Measurements from ENCODE around the gene DDX21.
"Not testable (repeated sequence)": the region's sequence is repeated elsewhere in the genome, so short reads cannot be mapped to it uniquely, and the experiment has no call there.

Gene DDX21

GRCh38 chr10:68955355-68955831 is 577 bp upstream of the DDX21 start:
- Histone ChIP-seq H3K36me3 (ENCODE audit: insufficient read depth, low read depth, low read length) (peaks cover 21% of the 10 kb centered on the region), H3K4me3 (ENCODE audit: low read length) (peak overlapping the region; percentile 81), H3K9ac (ENCODE audit: low read depth, low read length) (peak overlapping the region; percentile 94), H3K4me1 (ENCODE audit: insufficient read depth, low read length) (peaks cover 2% of the 10 kb centered on the region), H3K9me3 (ENCODE audit: insufficient read depth, low read depth, low read length) (no peaks in the 10 kb centered on the region), H3K27me3 (ENCODE audit: insufficient read depth, low read length) (no peaks in the 10 kb centered on the region), H3K27ac (ENCODE audit: low read length) (peak overlapping the region; percentile 52)

- peak overlapping the region; percentile 81 for H3K4me3 ChIP-seq (ENCODE audit: low read length)
Measured at GRCh38 chr10:68957284-68957615, 1.3 kb downstream of the DDX21 start.

GRCh38 chr10:68957654-68958053 is 1.7 kb downstream of the DDX21 start:
- Histone ChIP-seq H3K4me3 (ENCODE audit: low read length) (peak overlapping the region; percentile 81), H3K36me3 (ENCODE audit: insufficient read depth, low read depth, low read length) (peaks cover 39% of the 10 kb centered on the region), H3K27ac (ENCODE audit: low read length) (no peak overlapping the region)

More at GRCh38 chr10:68957284-68957615, 1.3 kb downstream of the DDX21 start:
- peaks cover 2% of the 10 kb centered on the region for H3K4me1 ChIP-seq (ENCODE audit: insufficient read depth, low read length)
- peak overlapping the region; percentile 52 for H3K27ac ChIP-seq (ENCODE audit: low read length)
- H3K9ac ChIP-seq (ENCODE audit: low read depth, low read length) = peak overlapping the region; percentile 94
- peaks cover 35% of the 10 kb centered on the region for H3K36me3 ChIP-seq (ENCODE audit: insufficient read depth, low read depth, low read length)
- H3K9me3 ChIP-seq (ENCODE audit: insufficient read depth, low read depth, low read length) = no peaks in the 10 kb centered on the region
- no peaks in the 10 kb centered on the region for H3K27me3 ChIP-seq (ENCODE audit: insufficient read depth, low read length)

GRCh38 chr10:68959695-68960527 is 3.9 kb downstream of the DDX21 start:
- no peak overlapping the region for H3K27ac ChIP-seq (ENCODE audit: low read length)
- H3K9me3 ChIP-seq (ENCODE audit: insufficient read depth, low read depth, low read length) = no peaks in the 10 kb centered on the region
- no peak overlapping the region for H3K4me3 ChIP-seq (ENCODE audit: low read length)
- H3K9ac ChIP-seq (ENCODE audit: low read depth, low read length) = no peak overlapping the region
- peaks cover 62% of the 10 kb centered on the region for H3K36me3 ChIP-seq (ENCODE audit: insufficient read depth, low read depth, low read length)
- peaks cover 2% of the 10 kb centered on the region for H3K4me1 ChIP-seq (ENCODE audit: insufficient read depth, low read length)
- no peaks in the 10 kb centered on the region for H3K27me3 ChIP-seq (ENCODE audit: insufficient read depth, low read length)

More at GRCh38 chr10:68957654-68958053, 1.7 kb downstream of the DDX21 start:
- Histone ChIP-seq H3K27me3 (ENCODE audit: insufficient read depth, low read length) (no peaks in the 10 kb centered on the region), H3K9ac (ENCODE audit: low read depth, low read length) (peak overlapping the region; percentile 94), H3K4me1 (ENCODE audit: insufficient read depth, low read length) (peaks cover 2% of the 10 kb centered on the region), H3K9me3 (ENCODE audit: insufficient read depth, low read depth, low read length) (no peaks in the 10 kb centered on the region)

GRCh38 chr10:68963151-68963550 is 7.2 kb downstream of the DDX21 start:
- Histone ChIP-seq H3K9me3 (ENCODE audit: insufficient read depth, low read depth, low read length) (no peaks in the 10 kb centered on the region), H3K4me3 (ENCODE audit: low read length) (no peak overlapping the region), H3K4me1 (ENCODE audit: insufficient read depth, low read length) (peaks cover 2% of the 10 kb centered on the region; the same call in 1 of the 2 replicates), H3K36me3 (ENCODE audit: insufficient read depth, low read depth, low read length) (peaks cover 94% of the 10 kb centered on the region), H3K9ac (ENCODE audit: low read depth, low read length) (no peak overlapping the region), H3K27ac (ENCODE audit: low read length) (no peak overlapping the region), H3K27me3 (ENCODE audit: insufficient read depth, low read length) (no peaks in the 10 kb centered on the region)

- no peaks in the 10 kb centered on the region for H3K9me3 ChIP-seq (ENCODE audit: insufficient read depth, low read depth, low read length)
- H3K36me3 ChIP-seq (ENCODE audit: insufficient read depth, low read depth, low read length) = peaks cover 100% of the 10 kb centered on the region
- H3K27ac ChIP-seq (ENCODE audit: low read length) = no peak overlapping the region
- H3K4me3 ChIP-seq (ENCODE audit: low read length) = no peak overlapping the region
- no peaks in the 10 kb centered on the region for H3K4me1 ChIP-seq (ENCODE audit: insufficient read depth, low read length)
- no peaks in the 10 kb centered on the region for H3K27me3 ChIP-seq (ENCODE audit: insufficient read depth, low read length)
- H3K9ac ChIP-seq (ENCODE audit: low read depth, low read length) = no peak overlapping the region
Measured at GRCh38 chr10:68973975-68974374, 18.0 kb downstream of the DDX21 start.

GRCh38 chr10:68975936-68976473 is 20.0 kb downstream of the DDX21 start:
- H3K27me3 ChIP-seq (ENCODE audit: insufficient read depth, low read length); H3K4me3 ChIP-seq (ENCODE audit: low read length); H3K4me1 ChIP-seq (ENCODE audit: insufficient read depth, low read length); H3K9ac ChIP-seq (ENCODE audit: low read depth, low read length); H3K27ac ChIP-seq (ENCODE audit: low read length); H3K9me3 ChIP-seq (ENCODE audit: insufficient read depth, low read depth, low read length): not testable (repeated sequence)
- peaks cover 99% of the 10 kb centered on the region for H3K36me3 ChIP-seq (ENCODE audit: insufficient read depth, low read depth, low read length)

GRCh38 chr10:68979738-68980137 is 23.8 kb downstream of the DDX21 start:
- H3K4me3 ChIP-seq (ENCODE audit: low read length); H3K9me3 ChIP-seq (ENCODE audit: insufficient read depth, low read depth, low read length): not testable (repeated sequence)

GRCh38 chr10:68981074-68981473 is 25.1 kb downstream of the DDX21 start:
- H3K27ac ChIP-seq (ENCODE audit: low read length) = no peak overlapping the region
- H3K9me3 ChIP-seq (ENCODE audit: insufficient read depth, low read depth, low read length) = no peaks in the 10 kb centered on the region
- H3K9ac ChIP-seq (ENCODE audit: low read depth, low read length) = no peak overlapping the region
- H3K4me1 ChIP-seq (ENCODE audit: insufficient read depth, low read length) = no peaks in the 10 kb centered on the region
- H3K36me3 ChIP-seq (ENCODE audit: insufficient read depth, low read depth, low read length) = peaks cover 98% of the 10 kb centered on the region
- no peaks in the 10 kb centered on the region for H3K27me3 ChIP-seq (ENCODE audit: insufficient read depth, low read length)
- H3K4me3 ChIP-seq (ENCODE audit: low read length) = no peak overlapping the region

More at GRCh38 chr10:68979738-68980137, 23.8 kb downstream of the DDX21 start:
- not testable (repeated sequence) for H3K9ac ChIP-seq (ENCODE audit: low read depth, low read length); H3K27ac ChIP-seq (ENCODE audit: low read length); H3K4me1 ChIP-seq (ENCODE audit: insufficient read depth, low read length); H3K27me3 ChIP-seq (ENCODE audit: insufficient read depth, low read length)
- peaks cover 99% of the 10 kb centered on the region for H3K36me3 ChIP-seq (ENCODE audit: insufficient read depth, low read depth, low read length)

GRCh38 chr10:68982389-68982788 is 26.4 kb downstream of the DDX21 start:
- peaks cover 85% of the 10 kb centered on the region for H3K36me3 ChIP-seq (ENCODE audit: insufficient read depth, low read depth, low read length)

GRCh38 chr10:68987611-68988010 is 31.6 kb downstream of the DDX21 start:
- Histone ChIP-seq H3K36me3 (ENCODE audit: insufficient read depth, low read depth, low read length) (peaks cover 39% of the 10 kb centered on the region), H3K4me3 (ENCODE audit: low read length) (no peak overlapping the region), H3K4me1 (ENCODE audit: insufficient read depth, low read length) (peaks cover 4% of the 10 kb centered on the region; the same call in 1 of the 2 replicates), H3K9ac (ENCODE audit: low read depth, low read length) (no peak overlapping the region), H3K9me3 (ENCODE audit: insufficient read depth, low read depth, low read length) (no peaks in the 10 kb centered on the region), H3K27ac (ENCODE audit: low read length) (no peak overlapping the region), H3K27me3 (ENCODE audit: insufficient read depth, low read length) (no peaks in the 10 kb centered on the region)

More at GRCh38 chr10:68982389-68982788, 26.4 kb downstream of the DDX21 start:
- no peak overlapping the region for H3K4me3 ChIP-seq (ENCODE audit: low read length)
- no peak overlapping the region for H3K27ac ChIP-seq (ENCODE audit: low read length)
- no peaks in the 10 kb centered on the region for H3K9me3 ChIP-seq (ENCODE audit: insufficient read depth, low read depth, low read length)
- no peaks in the 10 kb centered on the region for H3K4me1 ChIP-seq (ENCODE audit: insufficient read depth, low read length)
- H3K27me3 ChIP-seq (ENCODE audit: insufficient read depth, low read length) = no peaks in the 10 kb centered on the region
- H3K9ac ChIP-seq (ENCODE audit: low read depth, low read length) = no peak overlapping the region
